H1 (cell line): ENCODE measurements around the gene JMJD8. TPM values are rescaled to one million over a fixed set of nuclear protein-coding genes. Genes with fewer than 3 reads are reported as not detected.

Source experiments
- CTCF ChIA-PET: fragments of 300-600 bp; sonication (Branson Sonifier 250); formaldehyde crosslinking; loops from one replicate; lab custom pipeline; 2021; ENCODE audit not compliant: partially characterized antibody; lab: Charles Lee
- POLR2A ChIA-PET: fragments of 300-600 bp; sonication (Branson Sonifier 250); formaldehyde crosslinking; loops from one replicate; lab custom pipeline; 2021; ENCODE audit warnings: inconsistent platforms; ENCODE audit not compliant: partially characterized antibody; lab: Charles Lee
- DNase-seq, 2 experiments: peaks; one replicate each; pipeline versions ENCODE4 v3.0.0 to v3.0.0-alpha.2; 2010 to 2022; ENCODE audit warnings: low spot score in 2 of 2, low read depth in 1 of 2, mixed read lengths in 1 of 2
- FAIRE-seq: peaks from 2 replicates; lab custom pipeline; 2011; peaks lifted over from hg19 to GRCh38; lab: Jason Lieb, UNC
- H2AFZ ChIP-seq: 2 replicates; pipeline ENCODE4 v1.8.1; 2012; ENCODE audit warnings: low read length, inconsistent platforms
- H2AK5ac ChIP-seq: 2 replicates; pipeline ENCODE4 v1.6.1; 2013; ENCODE audit warnings: low read depth, low read length
- H2BK120ac ChIP-seq: replicated peaks from 2 replicates; pipeline ENCODE3; 2013; ENCODE audit warnings: low read depth, low read length, inconsistent platforms
- H2BK12ac ChIP-seq: 2 replicates; pipeline ENCODE4 v1.6.1; 2013; ENCODE audit warnings: low read depth, low read length
- H2BK15ac ChIP-seq: 2 replicates; pipeline ENCODE4 v1.6.1; 2013; ENCODE audit warnings: low read length
- H2BK20ac ChIP-seq: 2 replicates; pipeline ENCODE4 v1.6.1; 2013; ENCODE audit warnings: low read length
- H2BK5ac ChIP-seq: 2 replicates; pipeline ENCODE4 v1.6.1; 2013; ENCODE audit warnings: low read depth, low read length
- H3K14ac ChIP-seq: 2 replicates; pipeline ENCODE4 v1.6.1; 2013; ENCODE audit warnings: inconsistent platforms; ENCODE audit not compliant: insufficient read length
- H3K18ac ChIP-seq: 2 replicates; pipeline ENCODE4 v1.6.1; 2013; ENCODE audit warnings: low read length; ENCODE audit errors: extremely low read depth
- H3K23ac ChIP-seq: 2 replicates; pipeline ENCODE4 v1.6.1; 2013; ENCODE audit warnings: inconsistent platforms; ENCODE audit not compliant: insufficient read length
- H3K23me2 ChIP-seq: 2 replicates; pipeline ENCODE4 v1.6.1; 2013; ENCODE audit warnings: low read depth, low read length
- H3K27ac ChIP-seq: 2 replicates; pipeline ENCODE4 v1.6.1; 2011; ENCODE audit warnings: low read depth, low read length, inconsistent platforms
- H3K27me3 ChIP-seq, 4 experiments: replicated peaks in 1 of 4; 1 replicate in 1 of 4; 2 replicates in 3 of 4; pipeline versions ENCODE4 v1.6.1 to v1.8.1; 2011 to 2013; ENCODE audit warnings: low read length in 3 of 4, mild to moderate bottlenecking in 3 of 4, inconsistent platforms in 2 of 4, mixed read lengths in 2 of 4, moderate library complexity in 1 of 4; ENCODE audit not compliant: control insufficient read depth in 3 of 4, insufficient read depth in 3 of 4; ENCODE audit errors: extremely low read depth in 1 of 4
- H3K36me3 ChIP-seq, 4 experiments: 2 replicates each; pipeline versions ENCODE4 v1.6.1 to v1.8.1; 2011 to 2013; ENCODE audit warnings: mild to moderate bottlenecking in 4 of 4, low read length in 3 of 4, moderate library complexity in 2 of 4, control low read depth in 1 of 4, inconsistent platforms in 1 of 4; ENCODE audit not compliant: insufficient read depth in 4 of 4, control insufficient read depth in 2 of 4
- H3K4ac ChIP-seq: replicated peaks from 2 replicates; pipeline ENCODE3; 2013; ENCODE audit warnings: low read length, low read depth, mixed read lengths, inconsistent platforms; ENCODE audit not compliant: insufficient read length
- H3K4me1 ChIP-seq, 4 experiments: replicated peaks in 1 of 4; 1 replicate in 1 of 4; 2 replicates in 3 of 4; pipeline versions ENCODE4 v1.6.1 to v1.8.1; 2011 to 2013; ENCODE audit warnings: low read length in 3 of 4, inconsistent platforms in 2 of 4, mixed read lengths in 1 of 4; ENCODE audit not compliant: insufficient read depth in 4 of 4, control insufficient read depth in 3 of 4
- H3K4me2 ChIP-seq, 2 experiments: 2 replicates each; pipeline versions ENCODE4 v1.6.1 to v1.8.1; 2011 to 2013; ENCODE audit warnings: low read depth in 2 of 2, low read length in 2 of 2, control low read depth in 1 of 2, inconsistent platforms in 1 of 2, mild to moderate bottlenecking in 1 of 2; ENCODE audit not compliant: insufficient read depth in 1 of 2
- H3K4me3 ChIP-seq, 4 experiments: fragments of 200-600, 300-600 bp in 1 of 4; sonication (generic), shearing (Covaris generic), sonication (Bioruptor Twin) in 1 of 4; 2 replicates each; pipeline versions ENCODE4 v1.5.1 to v1.8.1; 2011 to 2016; ENCODE audit warnings: low read length in 4 of 4, low read depth in 3 of 4, control low read depth in 2 of 4, inconsistent platforms in 2 of 4, mild to moderate bottlenecking in 2 of 4, mixed read lengths in 1 of 4, moderate library complexity in 1 of 4; ENCODE audit not compliant: insufficient read depth in 2 of 4; ENCODE audit errors: extremely low read depth in 1 of 4
- H3K56ac ChIP-seq: replicated peaks from 2 replicates; pipeline ENCODE3; 2013; ENCODE audit warnings: low read depth, mild to moderate bottlenecking, mixed read lengths, low read length, inconsistent platforms; ENCODE audit not compliant: insufficient read length
- H3K79me1 ChIP-seq: 2 replicates; pipeline ENCODE4 v1.6.1; 2013; ENCODE audit warnings: low read depth, low read length, control low read depth
- H3K79me2 ChIP-seq, 2 experiments: 2 replicates each; pipeline versions ENCODE4 v1.6.1 to v1.8.1; 2012 to 2013; ENCODE audit warnings: low read length in 2 of 2, mild to moderate bottlenecking in 2 of 2, inconsistent platforms in 1 of 2; ENCODE audit not compliant: insufficient read depth in 2 of 2, control insufficient read depth in 1 of 2
- H3K9ac ChIP-seq, 4 experiments: replicated peaks in 1 of 4; 1 replicate in 1 of 4; 2 replicates in 3 of 4; pipeline versions ENCODE4 v1.6.1 to v1.8.1; 2011 to 2013; ENCODE audit warnings: low read depth in 3 of 4, low read length in 3 of 4, control low read depth in 2 of 4, mild to moderate bottlenecking in 2 of 4, moderate library complexity in 2 of 4, inconsistent platforms in 1 of 4; ENCODE audit errors: extremely low read depth in 1 of 4
- H3K9me3 ChIP-seq, 2 experiments: 2 replicates each; pipeline versions ENCODE4 v1.6.1 to v1.8.1; 2012 to 2013; ENCODE audit warnings: mild to moderate bottlenecking in 2 of 2, moderate library complexity in 2 of 2, control low read depth in 1 of 2, inconsistent platforms in 1 of 2, low read depth in 1 of 2, low read length in 1 of 2, mixed read lengths in 1 of 2; ENCODE audit not compliant: insufficient read depth in 2 of 2
- H4K20me1 ChIP-seq, 2 experiments: replicated peaks in 1 of 2; 2 replicates each; pipeline versions ENCODE3 to v1.8.1; 2011 to 2013; ENCODE audit warnings: inconsistent platforms in 2 of 2, low read length in 2 of 2, mild to moderate bottlenecking in 1 of 2; ENCODE audit not compliant: insufficient read depth in 2 of 2, control insufficient read depth in 1 of 2
- H4K5ac ChIP-seq: 2 replicates; pipeline ENCODE4 v1.6.1; 2013; ENCODE audit warnings: low read length, low read depth, mixed read lengths, inconsistent platforms; ENCODE audit not compliant: insufficient read length
- H4K8ac ChIP-seq: 2 replicates; pipeline ENCODE4 v1.8.0; 2013; ENCODE audit warnings: mild to moderate bottlenecking, moderate library complexity, low read length, inconsistent platforms; ENCODE audit not compliant: insufficient read depth; ENCODE audit errors: extremely low read depth
- H4K91ac ChIP-seq: replicated peaks from 2 replicates; pipeline ENCODE3; 2013; ENCODE audit warnings: low read length, mixed read lengths, inconsistent platforms; ENCODE audit not compliant: insufficient read length
- CEBPB ChIP-seq: IDR thresholded peaks from 2 replicates; pipeline ENCODE4 v1.6.1; 2012; ENCODE audit warnings: low read depth, low read length
- KDM4A ChIP-seq: IDR thresholded peaks from one replicate; pipeline ENCODE4 v1.7.1; 2012; ENCODE audit warnings: low read depth, mild to moderate bottlenecking, moderate library complexity, low read length, inconsistent platforms; ENCODE audit not compliant: severe bottlenecking
- WGBS, 2 experiments: shearing (Covaris generic) in 1 of 2; methylation state at CpG; one replicate each; pipeline versions ENCODE4 v1.1.6 to v1.1.7; 2013 to 2015; ENCODE audit warnings: low lambda C conversion rate in 2 of 2, mixed read lengths in 2 of 2, inconsistent platforms in 1 of 2, low coverage in 1 of 2, missing lambda C conversion rate in 1 of 2; ENCODE audit not compliant: insufficient replicate concordance in 2 of 2, insufficient coverage in 1 of 2, insufficient read length in 1 of 2; ENCODE audit errors: extremely low coverage in 1 of 2, missing lambda C conversion rate in 1 of 2; 5-methylcytosine and 5-hydroxymethylcytosine counted together
- polyA plus RNA-seq, 7 experiments: library from polyadenylated mRNA; depleted of rRNA in 3 of 7; stranded (reverse) in 5 of 7; unstranded in 2 of 7; fragments of >200 nt in 5 of 7; fragments of 200-250 nt in 2 of 7; gene quantifications; 1 replicate in 5 of 7; 2 replicates in 1 of 7; 4 replicates in 1 of 7; pipeline versions ENCODE4 v1.2.1 to v1.2.3, GENCODE V29; 2011 to 2013; ENCODE audit warnings: missing spikeins in 2 of 7, mixed read lengths in 2 of 7
- total RNA-seq: library from RNA; stranded (reverse); fragmentation: NEBNext Ultra II Directional; extraction: Animal tissue kit (Norgen Biotek cat#: 25700); gene quantifications from 2 replicates; pipeline ENCODE4 v1.2.1, GENCODE V29; 2021

JMJD8 gene
- total and polyA plus RNA-seq, 2 of the 8 experiments (the other 6 are each of a cell fraction or from before 2014, with no cell fraction given), result 46.4 to 87.4 TPM

DNA sequence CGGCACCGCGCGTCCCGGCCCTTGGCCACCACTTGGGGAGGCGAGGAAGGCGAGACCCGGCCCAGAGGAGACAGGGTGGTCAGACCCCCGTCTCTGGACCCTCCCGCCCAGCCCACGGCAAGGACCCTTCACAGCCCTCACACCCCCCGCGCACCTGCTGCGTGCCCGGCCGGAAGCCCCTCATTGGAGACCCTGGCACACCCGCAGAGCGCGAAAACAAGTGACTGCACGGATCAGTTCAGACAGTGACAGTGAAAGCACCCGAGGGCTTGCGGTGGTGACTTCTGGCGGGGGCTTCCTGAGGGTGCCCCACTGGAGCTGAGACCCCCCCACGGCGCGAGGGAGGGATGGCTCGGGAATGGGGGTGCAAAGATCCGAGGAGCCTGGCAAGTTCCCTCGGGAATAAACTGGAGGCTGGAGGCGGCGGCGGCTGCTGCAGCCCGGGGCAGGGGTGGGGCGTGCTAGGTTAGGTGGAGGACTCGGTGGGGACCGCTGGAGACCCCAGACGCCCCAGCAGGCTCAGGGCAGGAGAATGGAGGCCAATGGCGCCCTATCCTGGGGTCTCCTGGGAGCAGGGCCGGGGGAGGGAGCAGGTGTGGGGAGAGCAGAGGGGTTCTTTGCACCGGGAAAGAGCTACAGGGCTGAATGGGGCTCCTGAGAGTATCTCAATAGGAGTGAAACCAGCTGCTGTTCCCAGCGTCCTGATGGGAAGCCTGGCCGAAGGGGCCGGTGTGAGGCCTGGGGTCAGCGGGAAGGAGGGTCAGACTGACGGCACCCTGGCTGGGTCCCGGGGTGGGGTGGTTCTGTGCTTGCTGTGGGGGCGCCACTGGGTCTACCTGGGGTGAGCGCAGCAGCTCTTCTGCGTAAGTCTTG lies 22.3 kb upstream of the JMJD8 start:
- H4K20me1 ChIP-seq, result peaks cover 7 to 23% of the 10 kb centered on the region in 2 experiments
- no peaks in the 10 kb centered on the region for H3K79me1 ChIP-seq
- no peak overlapping the region for H2AFZ ChIP-seq
- no peaks in the 10 kb centered on the region for H3K79me2 ChIP-seq
- CTCF ChIA-PET, result interaction anchor here (0.8 to 33.4 kb wide), 9 partner anchors 9 to 351 kb away, joined by 3 to 977 read pairs (median 5); partner anchors contain the start of genes ANTKMT, CCDC78, CHTF18 and CIAO3
- 17% methylated on average over 29 of the region's 49 CpGs; no CpG with 5 or more reads in 1 of the 2 experiments for WGBS, 2 experiments
- H3K4ac ChIP-seq, result no peak overlapping the region
- peaks cover 52 to 86% (median 72%) of the 10 kb centered on the region in 4 experiments for H3K27me3 ChIP-seq
- DNase-seq, result peak in 1 of 2 experiments; percentile 71
- H4K5ac ChIP-seq, result no peak overlapping the region
- no peak overlapping the region for H3K56ac ChIP-seq
- no peak overlapping the region for H3K14ac ChIP-seq
- H2BK12ac ChIP-seq, result no peak overlapping the region
- H3K23me2 ChIP-seq, result peaks cover 12% of the 10 kb centered on the region; the same call in 1 of the 2 replicates
- H2AK5ac ChIP-seq, result no peak overlapping the region
- POLR2A ChIA-PET, result interaction anchor here (0.7 to 20.9 kb wide), 11 partner anchors 10 to 795 kb away, joined by 3 to 353 read pairs (median 4); partner anchors contain the start of genes ANTKMT, CCDC78, CIAO3 and HAGHL
- H2BK20ac ChIP-seq, result no peak overlapping the region
- peak overlapping the region; percentile 85 for H4K8ac ChIP-seq
- H3K9me3 ChIP-seq, result no peaks in the 10 kb centered on the region
- H2BK120ac ChIP-seq, result no peak overlapping the region
- H3K23ac ChIP-seq, result no peak overlapping the region
- H3K27ac ChIP-seq, result no peak overlapping the region
- peak overlapping the region; percentile 66 to 92 for H3K4me2 ChIP-seq
- no peak overlapping the region for H2BK5ac ChIP-seq
- H3K4me1 ChIP-seq, result peaks cover 0 to 9% (median 5%) of the 10 kb centered on the region in 4 experiments; a peak in 4 of 7 replicates
- no peak overlapping the region for H4K91ac ChIP-seq
- H3K9ac ChIP-seq, result no peak overlapping the region
- H3K4me3 ChIP-seq, result peak overlapping the region; percentile 34 to 69 (median 50)
- no peak overlapping the region for H2BK15ac ChIP-seq
- no peaks in the 10 kb centered on the region for H3K36me3 ChIP-seq
- FAIRE-seq, result no peak
- H3K18ac ChIP-seq, result no peak overlapping the region
- TF ChIP-seq CEBPB, result no peak
- peak; percentile 32 for TF ChIP-seq KDM4A
